ENCODE results near the gene USH2A.

The USH2A gene

GRCh38 chr1:216330262-216330661 lies 93.0 kb downstream of the USH2A start:
- peak; percentile 43 for DNase-seq (ENCODE audit: low read depth)
- TF ChIP-seq CTCF (conservative IDR thresholded peaks at IDR 0.05; ENCODE audit: low read depth, low read length), result no peak
- H3K4me3 ChIP-seq (ENCODE audit: low read length), result no peak overlapping the region

GRCh38 chr1:216325946-216326345 lies 97.3 kb downstream of the USH2A start:
- no peak for TF ChIP-seq CTCF (conservative IDR thresholded peaks at IDR 0.05; ENCODE audit: low read depth, low read length)
- DNase-seq (ENCODE audit: low read depth), result no peak

GRCh38 chr1:216325336-216325735 lies 97.9 kb downstream of the USH2A start:
- no peak for TF ChIP-seq CTCF (conservative IDR thresholded peaks at IDR 0.05; ENCODE audit: low read depth, low read length)
- no peak overlapping the region for H3K4me3 ChIP-seq (ENCODE audit: low read length)
- DNase-seq (ENCODE audit: low read depth), result no peak

More at GRCh38 chr1:216325946-216326345, 97.3 kb downstream of the USH2A start:
- H3K4me3 ChIP-seq (ENCODE audit: low read length), result no peak overlapping the region

GRCh38 chr1:216323344-216323743 lies 99.9 kb downstream of the USH2A start:
- no peak for DNase-seq (ENCODE audit: low read depth)
- TF ChIP-seq CTCF (conservative IDR thresholded peaks at IDR 0.05; ENCODE audit: low read depth, low read length), result no peak
- H3K4me3 ChIP-seq (ENCODE audit: low read length), result no peak overlapping the region

- peak; percentile 34 for DNase-seq (ENCODE audit: low read depth)
- no peak for TF ChIP-seq CTCF (conservative IDR thresholded peaks at IDR 0.05; ENCODE audit: low read depth, low read length)
- H3K4me3 ChIP-seq (ENCODE audit: low read length), result no peak overlapping the region
Measured at GRCh38 chr1:216314379-216315095, 108.7 kb downstream of the USH2A start.

- TF ChIP-seq CTCF (conservative IDR thresholded peaks at IDR 0.05; ENCODE audit: low read depth, low read length), result peak; percentile 80
- H3K4me3 ChIP-seq (ENCODE audit: low read length), result no peak overlapping the region
- DNase-seq (ENCODE audit: low read depth), result peak; percentile 15
Measured at GRCh38 chr1:216310776-216311175, 112.5 kb downstream of the USH2A start.

GRCh38 chr1:216306830-216307229 lies 116.4 kb downstream of the USH2A start:
- no peak for TF ChIP-seq CTCF (conservative IDR thresholded peaks at IDR 0.05; ENCODE audit: low read depth, low read length)
- no peak for DNase-seq (ENCODE audit: low read depth)
- no peak overlapping the region for H3K4me3 ChIP-seq (ENCODE audit: low read length)
